ENCODE data around the gene NLK.

Gene NLK

DNA sequence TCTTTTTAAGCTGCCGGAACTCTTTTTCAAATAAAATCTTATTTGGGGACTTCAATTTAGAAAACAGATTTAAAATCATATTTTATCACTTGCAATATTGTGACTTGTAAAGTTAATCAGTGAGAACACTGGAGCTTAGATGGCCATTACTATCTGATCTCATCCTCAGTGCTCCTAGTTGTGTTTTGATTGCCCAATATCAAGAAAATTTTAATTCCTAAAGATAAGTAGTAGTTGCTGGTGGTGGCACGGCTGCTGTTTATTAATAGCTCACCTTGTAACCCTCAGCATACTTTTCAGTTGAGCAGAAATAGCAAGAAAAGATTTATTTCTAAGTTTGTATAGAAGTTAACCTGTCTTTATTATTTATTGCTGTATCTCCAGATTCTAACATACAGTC, 124.0 kb downstream of the NLK start:
- H3K4me2 ChIP-seq (ENCODE audit: low read depth, low read length, poor library complexity, severe bottlenecking) = no peak overlapping the region
- no peaks in the 10 kb centered on the region for H4K20me1 ChIP-seq (ENCODE audit: insufficient read depth, low read length, poor library complexity, severe bottlenecking)
- no peak overlapping the region for H2AFZ ChIP-seq (ENCODE audit: low read length)
- no peak overlapping the region for H3K9ac ChIP-seq (ENCODE audit: low read depth, low read length, poor library complexity, severe bottlenecking)
- H3F3A ChIP-seq (ENCODE audit: low read depth) = no peaks in the 10 kb centered on the region
- no peak overlapping the region for H3K4me3 ChIP-seq (ENCODE audit: low read length, poor library complexity, severe bottlenecking)
- H3K9me3 ChIP-seq (ENCODE audit: insufficient read depth, low read depth, low read length) = no peaks in the 10 kb centered on the region
- H3K27me3 ChIP-seq (ENCODE audit: insufficient read depth, low read length, poor library complexity, severe bottlenecking) = no peaks in the 10 kb centered on the region
- peaks cover 19% of the 10 kb centered on the region for H3K4me1 ChIP-seq (ENCODE audit: insufficient read depth, low read length, poor library complexity, severe bottlenecking)
- no peaks in the 10 kb centered on the region for H3K9me2 ChIP-seq (replicated peaks; ENCODE audit: low read depth, low read length)
- TF ChIP-seq, protein P1, sequence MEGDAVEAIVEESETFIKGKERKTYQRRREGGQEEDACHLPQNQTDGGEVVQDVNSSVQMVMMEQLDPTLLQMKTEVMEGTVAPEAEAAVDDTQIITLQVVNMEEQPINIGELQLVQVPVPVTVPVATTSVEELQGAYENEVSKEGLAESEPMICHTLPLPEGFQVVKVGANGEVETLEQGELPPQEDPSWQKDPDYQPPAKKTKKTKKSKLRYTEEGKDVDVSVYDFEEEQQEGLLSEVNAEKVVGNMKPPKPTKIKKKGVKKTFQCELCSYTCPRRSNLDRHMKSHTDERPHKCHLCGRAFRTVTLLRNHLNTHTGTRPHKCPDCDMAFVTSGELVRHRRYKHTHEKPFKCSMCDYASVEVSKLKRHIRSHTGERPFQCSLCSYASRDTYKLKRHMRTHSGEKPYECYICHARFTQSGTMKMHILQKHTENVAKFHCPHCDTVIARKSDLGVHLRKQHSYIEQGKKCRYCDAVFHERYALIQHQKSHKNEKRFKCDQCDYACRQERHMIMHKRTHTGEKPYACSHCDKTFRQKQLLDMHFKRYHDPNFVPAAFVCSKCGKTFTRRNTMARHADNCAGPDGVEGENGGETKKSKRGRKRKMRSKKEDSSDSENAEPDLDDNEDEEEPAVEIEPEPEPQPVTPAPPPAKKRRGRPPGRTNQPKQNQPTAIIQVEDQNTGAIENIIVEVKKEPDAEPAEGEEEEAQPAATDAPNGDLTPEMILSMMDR (conservative IDR thresholded peaks at IDR 0.05; ENCODE audit: low read length) = no peak
- TF ChIP-seq EZH2phosphoT487 (IDR thresholded peaks at IDR 0.05; ENCODE audit: borderline replicate concordance) = no peak
- peaks cover 14% of the 10 kb centered on the region; the same call in 1 of the 2 replicates for H3K36me3 ChIP-seq (ENCODE audit: insufficient read depth, low read length)
- H3K79me2 ChIP-seq (ENCODE audit: insufficient read depth, low read length) = no peaks in the 10 kb centered on the region

DNA sequence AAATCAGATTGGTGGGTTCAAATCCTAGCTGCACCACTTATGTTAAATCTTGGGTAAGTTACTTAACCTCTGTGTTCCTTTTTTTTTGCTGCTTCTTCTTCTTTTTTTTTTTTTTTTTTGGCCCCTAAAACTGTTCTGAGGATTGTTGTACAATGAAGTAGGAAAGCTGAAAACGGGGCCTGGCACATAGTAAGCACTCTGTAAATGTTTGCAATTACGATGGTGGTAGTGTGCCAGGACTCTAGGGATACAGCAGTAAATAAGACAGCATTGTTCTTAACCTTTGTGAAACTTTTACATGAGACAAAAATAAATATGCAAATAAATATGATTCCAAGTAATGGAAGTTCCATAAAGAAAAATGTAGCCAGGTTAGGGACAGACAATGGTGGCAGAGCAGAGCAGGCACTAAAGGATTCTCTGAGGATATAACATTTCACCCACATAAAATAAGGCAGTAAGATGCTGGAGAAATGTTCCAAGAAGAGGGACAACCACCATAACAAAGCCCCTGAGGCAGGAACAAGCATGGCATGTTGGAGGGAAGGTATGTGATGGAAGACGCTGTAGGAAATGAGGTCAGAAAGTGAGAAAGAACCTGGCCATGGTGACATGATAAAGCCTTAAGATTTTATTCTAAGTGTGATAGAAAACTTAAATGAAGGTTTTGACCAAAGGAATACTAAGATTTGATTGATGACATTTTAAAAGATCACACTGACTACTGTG, 127.3 kb downstream of the NLK start:
- Histone ChIP-seq H3K4me1 (ENCODE audit: insufficient read depth, low read length, poor library complexity, severe bottlenecking) (peaks cover 48% of the 10 kb centered on the region), H3K27me3 (ENCODE audit: insufficient read depth, low read length, poor library complexity, severe bottlenecking) (no peaks in the 10 kb centered on the region), H3K4me2 (ENCODE audit: low read depth, low read length, poor library complexity, severe bottlenecking) (peak overlapping the region; percentile 45), H3K9me3 (ENCODE audit: insufficient read depth, low read depth, low read length) (no peaks in the 10 kb centered on the region), H3K4me3 (ENCODE audit: low read length, poor library complexity, severe bottlenecking) (no peak overlapping the region), H4K20me1 (ENCODE audit: insufficient read depth, low read length, poor library complexity, severe bottlenecking) (no peaks in the 10 kb centered on the region), H3F3A (ENCODE audit: low read depth) (peaks cover 22% of the 10 kb centered on the region), H3K9ac (ENCODE audit: low read depth, low read length, poor library complexity, severe bottlenecking) (peak overlapping the region; percentile 10), H2AFZ (ENCODE audit: low read length) (no peak overlapping the region), H3K79me2 (ENCODE audit: insufficient read depth, low read length) (no peaks in the 10 kb centered on the region), H3K36me3 (ENCODE audit: insufficient read depth, low read length) (peaks cover 14% of the 10 kb centered on the region; the same call in 1 of the 2 replicates), H3K9me2 (replicated peaks; ENCODE audit: low read depth, low read length) (no peaks in the 10 kb centered on the region)
- TF ChIP-seq EZH2phosphoT487 (IDR thresholded peaks at IDR 0.05; ENCODE audit: borderline replicate concordance) = no peak
- TF ChIP-seq, protein P1 (conservative IDR thresholded peaks at IDR 0.05; ENCODE audit: low read length) = no peak

DNA sequence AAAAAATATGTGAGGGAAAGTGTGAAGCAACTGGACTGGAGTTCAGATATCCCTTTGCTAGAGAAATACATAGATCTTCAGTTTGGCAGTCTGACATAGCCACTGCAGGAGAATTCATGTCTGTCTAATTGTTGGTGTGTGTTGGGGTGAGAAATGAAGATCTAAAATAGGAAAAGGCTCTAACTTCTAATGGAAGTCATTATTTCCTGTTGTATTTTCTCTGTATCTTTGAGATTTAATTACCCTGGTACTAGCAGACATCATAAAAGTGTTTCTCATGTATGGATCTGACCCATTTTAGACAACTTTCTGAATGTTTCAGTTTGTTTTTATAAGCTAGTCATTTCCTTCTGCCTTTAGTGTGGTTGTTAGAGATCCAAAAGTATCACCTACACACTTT, 128.3 kb downstream of the NLK start:
- Histone ChIP-seq H3K4me1 (ENCODE audit: insufficient read depth, low read length, poor library complexity, severe bottlenecking) (peaks cover 51% of the 10 kb centered on the region), H3K9me3 (ENCODE audit: insufficient read depth, low read depth, low read length) (no peaks in the 10 kb centered on the region), H3K36me3 (ENCODE audit: insufficient read depth, low read length) (peaks cover 14% of the 10 kb centered on the region; the same call in 1 of the 2 replicates), H4K20me1 (ENCODE audit: insufficient read depth, low read length, poor library complexity, severe bottlenecking) (no peaks in the 10 kb centered on the region), H3F3A (ENCODE audit: low read depth) (peaks cover 22% of the 10 kb centered on the region), H3K27me3 (ENCODE audit: insufficient read depth, low read length, poor library complexity, severe bottlenecking) (no peaks in the 10 kb centered on the region), H3K9me2 (replicated peaks; ENCODE audit: low read depth, low read length) (no peaks in the 10 kb centered on the region), H3K4me3 (ENCODE audit: low read length, poor library complexity, severe bottlenecking) (peak overlapping the region; percentile 15), H3K9ac (ENCODE audit: low read depth, low read length, poor library complexity, severe bottlenecking) (peak overlapping the region; percentile 10), H2AFZ (ENCODE audit: low read length) (no peak overlapping the region), H3K79me2 (ENCODE audit: insufficient read depth, low read length) (no peaks in the 10 kb centered on the region), H3K4me2 (ENCODE audit: low read depth, low read length, poor library complexity, severe bottlenecking) (peak overlapping the region; percentile 45)
- TF ChIP-seq EZH2phosphoT487 (IDR thresholded peaks at IDR 0.05; ENCODE audit: borderline replicate concordance) = no peak
- TF ChIP-seq, protein P1 (conservative IDR thresholded peaks at IDR 0.05; ENCODE audit: low read length) = no peak

All from Loucy (cell line).